Breast epithelium (tissue), 4 donors: Measurements from ENCODE around the gene ADAM12. TPM values are rescaled to one million over a fixed set of nuclear protein-coding genes. Genes with fewer than 3 reads are reported as not detected.

Experiments used
- DNase-seq, 2 donors: peaks; one replicate each; pipeline ENCODE4 v3.0.0-alpha.2; 2019; ENCODE audit warnings: low spot score in 2 of 2
- H3K27ac ChIP-seq, 2 donors: fragments of 200-600 bp; sonication (generic) in 1 of 2; one replicate each; pipeline ENCODE4 v1.5.1; 2016 to 2019; ENCODE audit warnings: mild to moderate bottlenecking in 1 of 2
- H3K27me3 ChIP-seq, 2 donors: fragments of 200-600 bp; sonication (generic) in 1 of 2; one replicate each; pipeline versions ENCODE4 v1.5.1 to v1.6.0; 2017 to 2019; ENCODE audit warnings: control low read depth in 1 of 2, mild to moderate bottlenecking in 1 of 2
- H3K36me3 ChIP-seq: fragments of 200-600 bp; one replicate; pipeline ENCODE4 v1.5.1; 2019
- H3K4me1 ChIP-seq, 2 donors: fragments of 200-600 bp; sonication (generic); one replicate each; pipeline ENCODE4 v1.5.1; 2016 to 2019; ENCODE audit warnings: control low read depth in 1 of 2
- H3K4me3 ChIP-seq, 3 donors: fragments of 200-600 bp; sonication (generic); 1 replicate in 2 of 3; 2 replicates in 1 of 3; pipeline ENCODE4 v1.5.1; 2016 to 2019; ENCODE audit warnings: mild to moderate bottlenecking in 3 of 3, moderate library complexity in 2 of 3
- H3K9me3 ChIP-seq, 2 donors: fragments of 200-600 bp; sonication (generic) in 1 of 2; one replicate each; pipeline ENCODE4 v1.5.1; 2016 to 2019; ENCODE audit warnings: control low read depth in 1 of 2
- CTCF ChIP-seq, 3 donors: fragments of 450-650 bp; IDR thresholded peaks; one replicate each; pipeline ENCODE4 v1.5.1; 2016 to 2017; ENCODE audit warnings: antibody characterized with exemption in 3 of 3, mild to moderate bottlenecking in 3 of 3, moderate library complexity in 3 of 3
- POLR2A ChIP-seq: fragments of 450-650 bp; IDR thresholded peaks from one replicate; pipeline ENCODE4 v1.6.1; 2016; ENCODE audit warnings: antibody characterized with exemption, mild to moderate bottlenecking, moderate library complexity
- POLR2AphosphoS5 ChIP-seq, 3 donors: sonication (generic); formaldehyde crosslinking; IDR thresholded peaks; one replicate each; pipeline ENCODE4 v1.6.1; 2017; ENCODE audit warnings: antibody characterized with exemption in 3 of 3
- intact Hi-C: fragments of 100-400 bp; cut with DNase I; formaldehyde crosslinking; loops from one replicate; pipeline ENCODE4 v1.15.1; 2023; ENCODE audit warnings: low total_unique reads
- total RNA-seq, 3 donors: library from RNA; depleted of rRNA; stranded (reverse); fragments of >200 nt; gene quantifications; one replicate each; pipeline ENCODE4 v1.1.0, GENCODE V29; 2016

Gene ADAM12, protein sequence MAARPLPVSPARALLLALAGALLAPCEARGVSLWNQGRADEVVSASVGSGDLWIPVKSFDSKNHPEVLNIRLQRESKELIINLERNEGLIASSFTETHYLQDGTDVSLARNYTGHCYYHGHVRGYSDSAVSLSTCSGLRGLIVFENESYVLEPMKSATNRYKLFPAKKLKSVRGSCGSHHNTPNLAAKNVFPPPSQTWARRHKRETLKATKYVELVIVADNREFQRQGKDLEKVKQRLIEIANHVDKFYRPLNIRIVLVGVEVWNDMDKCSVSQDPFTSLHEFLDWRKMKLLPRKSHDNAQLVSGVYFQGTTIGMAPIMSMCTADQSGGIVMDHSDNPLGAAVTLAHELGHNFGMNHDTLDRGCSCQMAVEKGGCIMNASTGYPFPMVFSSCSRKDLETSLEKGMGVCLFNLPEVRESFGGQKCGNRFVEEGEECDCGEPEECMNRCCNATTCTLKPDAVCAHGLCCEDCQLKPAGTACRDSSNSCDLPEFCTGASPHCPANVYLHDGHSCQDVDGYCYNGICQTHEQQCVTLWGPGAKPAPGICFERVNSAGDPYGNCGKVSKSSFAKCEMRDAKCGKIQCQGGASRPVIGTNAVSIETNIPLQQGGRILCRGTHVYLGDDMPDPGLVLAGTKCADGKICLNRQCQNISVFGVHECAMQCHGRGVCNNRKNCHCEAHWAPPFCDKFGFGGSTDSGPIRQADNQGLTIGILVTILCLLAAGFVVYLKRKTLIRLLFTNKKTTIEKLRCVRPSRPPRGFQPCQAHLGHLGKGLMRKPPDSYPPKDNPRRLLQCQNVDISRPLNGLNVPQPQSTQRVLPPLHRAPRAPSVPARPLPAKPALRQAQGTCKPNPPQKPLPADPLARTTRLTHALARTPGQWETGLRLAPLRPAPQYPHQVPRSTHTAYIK
- 10 to 100 TPM in 2 of 3 donors, 1 to 10 TPM in 1; 8.6 to 16.4 (median 13.9) TPM for total RNA-seq

DNA sequence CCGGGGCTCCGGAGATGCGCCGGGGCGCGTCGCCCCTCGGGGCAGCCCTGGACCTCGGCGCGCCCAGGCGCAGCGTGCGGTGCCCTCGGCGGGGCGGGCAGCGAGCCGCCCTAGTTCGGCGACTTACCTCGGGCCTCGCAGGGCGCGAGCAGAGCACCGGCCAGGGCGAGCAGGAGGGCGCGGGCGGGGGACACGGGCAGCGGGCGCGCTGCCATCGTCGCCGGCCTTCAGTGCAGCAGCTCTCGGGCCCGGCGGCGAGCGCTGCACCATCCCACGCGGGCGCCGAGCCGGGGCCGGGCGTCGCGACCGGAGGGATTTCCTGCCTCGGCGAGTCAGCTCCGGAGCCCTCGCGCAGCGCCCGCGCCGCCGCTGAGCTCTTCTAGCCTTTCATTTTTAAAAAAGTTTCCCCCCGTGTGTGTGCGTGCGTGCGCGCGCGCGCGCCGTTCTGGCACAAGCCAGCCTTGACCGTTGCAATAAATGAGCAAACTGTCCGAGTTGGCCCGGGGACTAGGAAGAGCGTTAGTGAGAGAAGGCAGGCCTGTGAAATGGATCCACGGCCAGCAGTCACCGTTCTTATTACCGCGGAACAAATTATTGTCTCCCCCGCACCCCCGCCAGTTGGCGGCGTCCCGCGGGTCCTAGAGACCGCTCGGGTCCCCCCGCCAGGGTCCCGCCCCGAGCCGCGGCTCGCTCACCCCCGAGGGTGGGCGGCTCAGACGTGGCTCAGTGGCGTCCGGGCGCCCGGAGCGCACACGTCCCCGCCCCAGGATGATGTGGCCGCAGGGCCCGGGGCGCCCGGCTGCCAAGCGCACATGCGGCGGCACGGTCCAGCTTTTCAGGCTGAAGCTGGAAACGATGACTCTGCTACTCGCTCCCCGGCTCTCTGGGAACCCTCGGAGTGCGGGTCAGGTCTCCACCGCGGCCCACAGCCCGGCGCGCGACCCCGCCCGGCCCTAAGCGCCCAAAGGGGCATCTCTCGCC lies at the start of gene ADAM12:
ADAM12 (minus strand) TSS at position 547 of the 981 bp plus-strand sequence; CDS start at position 215, 332 bp downstream.
- intact Hi-C loops = no loop called here
- TF ChIP-seq POLR2AphosphoS5 (IDR thresholded peaks at IDR 0.05) = no peak
- TF ChIP-seq POLR2A = no peak
- no peaks in the 10 kb centered on the region for H3K4me1 ChIP-seq
- peak within 1 kb of the TSS; percentile 42 to 87 (median 69) for H3K4me3 ChIP-seq
- no peaks in the 10 kb centered on the region for H3K36me3 ChIP-seq
- H3K27me3 ChIP-seq = no peaks in the 10 kb centered on the region
- DNase-seq = peak in 1 of 2 donors; percentile 32
- peak within 1 kb of the TSS; percentile 70 to 87 for H3K27ac ChIP-seq
- no peaks in the 10 kb centered on the region for H3K9me3 ChIP-seq

- H3K4me3 ChIP-seq = no peak overlapping the region
- TF ChIP-seq POLR2AphosphoS5 (IDR thresholded peaks at IDR 0.05) (no peak), POLR2A (no peak), CTCF (IDR thresholded peaks at IDR 0.05) (no peak)
- no peaks in the 10 kb centered on the region for H3K27me3 ChIP-seq
- no peak for DNase-seq
- peaks cover 8 to 15% of the 10 kb centered on the region in 2 donors for H3K9me3 ChIP-seq
- H3K36me3 ChIP-seq = no peaks in the 10 kb centered on the region
- no peak overlapping the region for H3K27ac ChIP-seq
- no peaks in the 10 kb centered on the region for H3K4me1 ChIP-seq
- intact Hi-C loops = no loop called here
These were observed 49.5 kb upstream of the ADAM12 start for GRCh38 chr10:126437635-126438406.

- TF ChIP-seq CTCF (IDR thresholded peaks at IDR 0.05) (no peak), POLR2A (no peak), POLR2AphosphoS5 (IDR thresholded peaks at IDR 0.05) (no peak)
- H3K27ac ChIP-seq = no peak overlapping the region
- intact Hi-C loops = no loop called here
These were observed 46.0 kb upstream of the ADAM12 start for GRCh38 chr10:126434235-126434634.

GRCh38 chr10:126433351-126433750 lies 45.1 kb upstream of the ADAM12 start:
- Histone ChIP-seq H3K4me3 (no peak overlapping the region), H3K27ac (no peak overlapping the region), H3K4me1 (no peaks in the 10 kb centered on the region), H3K9me3 (no peaks in the 10 kb centered on the region), H3K36me3 (no peaks in the 10 kb centered on the region), H3K27me3 (no peaks in the 10 kb centered on the region)
- TF ChIP-seq CTCF (IDR thresholded peaks at IDR 0.05) (no peak), POLR2AphosphoS5 (IDR thresholded peaks at IDR 0.05) (no peak), POLR2A (no peak)
- DNase-seq = no peak
- intact Hi-C loops = no loop called here

More at GRCh38 chr10:126434235-126434634, 46.0 kb upstream of the ADAM12 start:
- Histone ChIP-seq H3K4me1 (no peaks in the 10 kb centered on the region), H3K36me3 (no peaks in the 10 kb centered on the region), H3K9me3 (peaks cover 4% of the 10 kb centered on the region in 2 donors), H3K4me3 (no peak overlapping the region), H3K27me3 (no peaks in the 10 kb centered on the region)
- DNase-seq = no peak
